Measurements from ENCODE around the gene RFTN2. TPM values are rescaled to one million over a fixed set of nuclear protein-coding genes. Genes with fewer than 3 reads are reported as not detected.
"Not testable (repeated sequence)": the region's sequence is repeated elsewhere in the genome, so short reads cannot be mapped to it uniquely, and the experiment has no call there.

Gene RFTN2
- total RNA-seq, result 1 to 10 TPM; 5.0 to 7.4 (median 6.1) TPM

GRCh38 chr2:197675246-197675645 is at the start of gene RFTN2:
Gene RFTN2 (minus strand): TSS chr2:197675587. CDS start chr2:197675458, 129 bp downstream.
- peaks cover 0 to 5% (median 0%) of the 10 kb centered on the region in 4 donors for H3K27me3 ChIP-seq

GRCh38 chr2:197717863-197718262 is 42.5 kb upstream of the RFTN2 start:
- TF ChIP-seq POLR2A (IDR thresholded peaks at IDR 0.05; ENCODE audit: low read depth), result no peak
- TF ChIP-seq POLR2AphosphoS5 (IDR thresholded peaks at IDR 0.05), result no peak
- no peak for TF ChIP-seq EP300 (IDR thresholded peaks at IDR 0.05)
- no peak for TF ChIP-seq CTCF (IDR thresholded peaks at IDR 0.05)
- H3K4me1 ChIP-seq, result no peaks in the 10 kb centered on the region
- intact Hi-C loops (cut with DNase I), result no loop called here
- no peak for DNase-seq (ENCODE audit: extremely low spot score)
- H3K36me3 ChIP-seq, result peaks cover 0 to 6% (median 0%) of the 10 kb centered on the region in 4 donors
- no peak overlapping the region for H3K27ac ChIP-seq (replicated peaks in 1 of 4)
- 92% methylated on average over 2 of the region's 2 CpGs for WGBS
- no peak overlapping the region for H3K4me3 ChIP-seq
- H3K9me3 ChIP-seq, result no peaks in the 10 kb centered on the region
- H3K27me3 ChIP-seq, result no peaks in the 10 kb centered on the region

More at GRCh38 chr2:197675246-197675645, at the start of gene RFTN2:
- H3K4me3 ChIP-seq, result peak within 1 kb of the TSS; percentile 40 to 53 (median 46)
- 37% methylated on average over 3 of the region's 3 CpGs for WGBS
- H3K36me3 ChIP-seq, result no peaks in the 10 kb centered on the region
- peak within 1 kb of the TSS; percentile 50 to 69 (median 54) for H3K27ac ChIP-seq (replicated peaks in 1 of 4)
- intact Hi-C loops (cut with DNase I), result no loop called here
- H3K9me3 ChIP-seq, result no peaks in the 10 kb centered on the region
- DNase-seq (ENCODE audit: extremely low spot score), result no peak
- no peak for TF ChIP-seq POLR2AphosphoS5 (IDR thresholded peaks at IDR 0.05)
- TF ChIP-seq EP300 (IDR thresholded peaks at IDR 0.05), result no peak
- H3K4me1 ChIP-seq, result peaks cover 0 to 7% (median 4%) of the 10 kb centered on the region in 4 donors

GRCh38 chr2:197713271-197713670 is 37.9 kb upstream of the RFTN2 start:
- TF ChIP-seq POLR2AphosphoS5 (IDR thresholded peaks at IDR 0.05), result no peak
- TF ChIP-seq POLR2A (IDR thresholded peaks at IDR 0.05; ENCODE audit: low read depth), result no peak
- no peak for TF ChIP-seq EP300 (IDR thresholded peaks at IDR 0.05)
- no peak for TF ChIP-seq CTCF (IDR thresholded peaks at IDR 0.05)
- DNase-seq (ENCODE audit: extremely low spot score), result no peak
- H3K36me3 ChIP-seq, result peaks cover 0 to 13% (median 2%) of the 10 kb centered on the region in 4 donors
- no peaks in the 10 kb centered on the region for H3K9me3 ChIP-seq
- peaks cover 4 to 23% (median 10%) of the 10 kb centered on the region in 4 donors for H3K4me1 ChIP-seq
- H3K4me3 ChIP-seq, result no peak overlapping the region
- no peak overlapping the region for H3K27ac ChIP-seq (replicated peaks in 1 of 4)
- 90% methylated on average over 3 of the region's 3 CpGs for WGBS
- no peaks in the 10 kb centered on the region for H3K27me3 ChIP-seq
- intact Hi-C loops (cut with DNase I), result no loop called here

GRCh38 chr2:197711578-197711977 is 36.2 kb upstream of the RFTN2 start:
- Histone ChIP-seq H3K27me3 (no peaks in the 10 kb centered on the region), H3K4me3 (no peak overlapping the region), H3K9me3 (no peaks in the 10 kb centered on the region), H3K36me3 (peaks cover 0 to 13% (median 2%) of the 10 kb centered on the region in 4 donors), H3K4me1 (peaks cover 21 to 40% (median 27%) of the 10 kb centered on the region in 4 donors), H3K27ac (replicated peaks in 1 of 4) (no peak overlapping the region)
- TF ChIP-seq POLR2A (IDR thresholded peaks at IDR 0.05; ENCODE audit: low read depth) (no peak), POLR2AphosphoS5 (IDR thresholded peaks at IDR 0.05) (no peak), CTCF (IDR thresholded peaks at IDR 0.05) (no peak), EP300 (IDR thresholded peaks at IDR 0.05) (no peak)
- DNase-seq (ENCODE audit: extremely low spot score), result no peak
- intact Hi-C loops (cut with DNase I), result no loop called here

- Histone ChIP-seq H3K9me3 (no peaks in the 10 kb centered on the region), H3K4me1 (peaks cover 25 to 50% (median 35%) of the 10 kb centered on the region in 4 donors), H3K27ac (replicated peaks in 1 of 4) (no peak overlapping the region), H3K4me3 (no peak overlapping the region), H3K27me3 (no peaks in the 10 kb centered on the region), H3K36me3 (peaks cover 0 to 13% (median 2%) of the 10 kb centered on the region in 4 donors)
- no peak for DNase-seq (ENCODE audit: extremely low spot score)
- TF ChIP-seq EP300 (IDR thresholded peaks at IDR 0.05) (no peak), CTCF (IDR thresholded peaks at IDR 0.05) (no peak), POLR2AphosphoS5 (IDR thresholded peaks at IDR 0.05) (no peak), POLR2A (IDR thresholded peaks at IDR 0.05; ENCODE audit: low read depth) (no peak)
- intact Hi-C loops (cut with DNase I), result no loop called here
Measured at GRCh38 chr2:197710424-197711042, 35.1 kb upstream of the RFTN2 start.

- not testable (repeated sequence) for H3K27ac ChIP-seq (replicated peaks in 1 of 4); DNase-seq (ENCODE audit: extremely low spot score); H3K9me3 ChIP-seq; H3K36me3 ChIP-seq; H3K27me3 ChIP-seq; H3K4me3 ChIP-seq
- 92% methylated on average over 7 of the region's 7 CpGs for WGBS
- intact Hi-C loops (cut with DNase I), result loop anchor here (5.0 to 10.0 kb wide), 2 partner anchors 197 to 254 kb away; partner anchors contain the start of gene COQ10B
- peaks cover 25 to 57% (median 40%) of the 10 kb centered on the region in 4 donors for H3K4me1 ChIP-seq
Measured at GRCh38 chr2:197709140-197709539, 33.8 kb upstream of the RFTN2 start.

All from esophagus muscularis mucosa (tissue), 4 donors.